ENCODE measurements around the gene PANX3. TPM values are rescaled to one million over a fixed set of nuclear protein-coding genes. Genes with fewer than 3 reads are reported as not detected.

The PANX3 gene
- total and polyA plus RNA-seq, 2 of the 13 experiments (the other 11 are each of a cell fraction or from before 2014, with no cell fraction given) = not detected

DNA sequence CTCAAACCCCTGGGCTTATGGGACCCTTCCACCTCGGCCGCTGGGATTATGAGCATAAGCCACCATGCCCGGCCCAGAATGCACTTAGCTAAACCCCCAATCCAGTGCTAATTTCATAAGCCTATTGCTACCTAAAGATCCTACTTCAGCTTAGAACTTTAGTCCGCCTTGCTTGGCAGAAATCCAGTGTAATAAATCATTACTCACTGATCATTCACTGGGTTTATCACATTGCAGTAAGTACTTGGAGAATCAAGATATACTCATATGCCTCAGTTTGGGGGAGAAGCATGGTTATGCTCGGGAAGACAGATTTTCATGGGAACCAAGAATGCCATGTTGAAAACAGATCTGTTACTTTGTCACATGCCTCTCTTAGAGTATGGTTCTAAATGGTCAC is 7.6 kb downstream of the PANX3 start:
- Histone ChIP-seq H3K9me3 (ENCODE audit: low read length) (no peaks in the 10 kb centered on the region), H3K79me2 (ENCODE audit: insufficient read depth, low read length) (peaks cover 9% of the 10 kb centered on the region), H2AFZ (ENCODE audit: low read length) (no peak overlapping the region), H3K27ac (ENCODE audit: extremely low read length, insufficient read depth, low read length) (no peak overlapping the region), H3K27me3 (ENCODE audit: control insufficient read depth in 1 of 2, insufficient read depth in 2 of 2, low read length in 2 of 2) (peaks cover 2 to 29% of the 10 kb centered on the region in 2 experiments; a peak in 2 of 5 replicates), H3K4me2 (ENCODE audit: low read depth, low read length) (no peak overlapping the region), H3K9ac (ENCODE audit: insufficient read depth, low read depth, low read length) (no peak overlapping the region), H3K36me3 (replicated peaks in 1 of 2; ENCODE audit: control insufficient read depth in 1 of 2, insufficient read depth in 2 of 2, low read length in 2 of 2) (no peaks in the 10 kb centered on the region), H4K20me1 (ENCODE audit: insufficient read depth, low read length) (peaks cover 3% of the 10 kb centered on the region; the same call in 1 of the 2 replicates), H3K4me3 (replicated peaks in 1 of 3; ENCODE audit: insufficient read depth in 1 of 3, low read depth in 2 of 3, low read length in 3 of 3) (no peak overlapping the region), H3K4me1 (ENCODE audit: insufficient read depth, low read length) (peaks cover 26% of the 10 kb centered on the region)
- FAIRE-seq (no peak), DNase-seq (ENCODE audit: low spot score) (no peak), ATAC-seq (no peak)
- ChIA-PET CTCF (ENCODE audit: low intra/inter-chr PET ratio, low total read pairs) (no interaction called here), POLR2A (no interaction called here)
- intact Hi-C loops (cut with micrococcal nuclease; ENCODE audit: unreplicated experiment) = no loop called here
- TF ChIP-seq ZNF260 (CRISPR knock-in tag; IDR thresholded peaks at IDR 0.05; ENCODE audit: borderline replicate concordance, low read depth) (no peak), SOX13 (IDR thresholded peaks at IDR 0.05) (no peak), SOX13 (CRISPR knock-in tag; conservative IDR thresholded peaks at IDR 0.05 in 1 of 2, IDR thresholded peaks at IDR 0.05 in 1 of 2) (no peak), ARID3A (IDR thresholded peaks at IDR 0.05; ENCODE audit: low read depth, low read length) (no peak), ZSCAN12 (CRISPR knock-in tag; IDR thresholded peaks at IDR 0.05) (no peak), ZNF207 (IDR thresholded peaks at IDR 0.05; ENCODE audit: borderline replicate concordance) (no peak), ZNF782 (CRISPR knock-in tag; IDR thresholded peaks at IDR 0.05; ENCODE audit: borderline replicate concordance) (no peak), KDM2A (CRISPR knock-in tag; IDR thresholded peaks at IDR 0.05; ENCODE audit: borderline replicate concordance, low read depth) (no peak), STAG1 (CRISPR knock-in tag; IDR thresholded peaks at IDR 0.05) (no peak), ZNF878 (CRISPR knock-in tag; IDR thresholded peaks at IDR 0.05) (no peak), AHR (CRISPR knock-in tag; IDR thresholded peaks at IDR 0.05) (no peak), MAFF (IDR thresholded peaks at IDR 0.05; ENCODE audit: low read depth, low read length) (no peak), ELK4 (CRISPR knock-in tag; IDR thresholded peaks at IDR 0.05; ENCODE audit: borderline replicate concordance) (no peak), ZKSCAN1 (IDR thresholded peaks at IDR 0.05; ENCODE audit: low read length) (no peak)
- no TSS peak for BruUV-seq (replicated peaks)
- in situ Hi-C loops (cut with HindIII; ENCODE audit: extremely low pct_ligation_motif_present, low pct_unique_long_range_greater_than_20kb) = no loop called here
- WGBS (ENCODE audit: low lambda C conversion rate) = 28% methylated on average over 4 of the region's 5 CpGs
